NCI-H1694 treated with DMSO at 0.1 percent for 48 hours (cell line): ENCODE results near the gene POC1A.
"Not testable (repeated sequence)": the region's sequence is repeated elsewhere in the genome, so short reads cannot be mapped to it uniquely, and the experiment has no call there.

Experiments used
- DNase-seq: peaks from one replicate; lab custom pipeline; 2025; lab: John Stamatoyannopoulos, UW

Gene POC1A

GRCh38 chr3:52183786-52184445 is 29.7 kb upstream of the POC1A start:
- DNase-seq, result no peak

DNA sequence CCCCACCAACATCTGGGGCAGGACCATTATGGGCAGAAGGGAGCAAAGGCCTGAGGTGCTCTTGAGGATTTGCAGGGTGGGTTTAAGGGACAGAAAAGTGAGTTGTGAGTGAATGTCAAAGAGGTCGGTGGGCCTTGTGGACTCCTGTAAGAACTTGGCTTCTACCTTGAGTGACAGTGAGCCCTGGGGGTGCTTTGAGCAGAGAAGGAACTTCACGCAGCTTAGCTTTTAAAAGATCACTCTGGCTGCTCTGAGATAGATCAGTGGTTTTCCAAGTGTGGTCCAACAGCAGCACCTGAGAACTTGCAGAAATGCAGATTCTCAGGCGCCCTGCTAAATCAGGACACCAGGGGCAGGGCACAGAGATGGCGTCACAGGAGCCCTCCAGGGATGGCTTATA is 28.5 kb upstream of the POC1A start:
- no peak for DNase-seq

GRCh38 chr3:52182196-52182595 is 28.0 kb upstream of the POC1A start:
- DNase-seq, result no peak

DNA sequence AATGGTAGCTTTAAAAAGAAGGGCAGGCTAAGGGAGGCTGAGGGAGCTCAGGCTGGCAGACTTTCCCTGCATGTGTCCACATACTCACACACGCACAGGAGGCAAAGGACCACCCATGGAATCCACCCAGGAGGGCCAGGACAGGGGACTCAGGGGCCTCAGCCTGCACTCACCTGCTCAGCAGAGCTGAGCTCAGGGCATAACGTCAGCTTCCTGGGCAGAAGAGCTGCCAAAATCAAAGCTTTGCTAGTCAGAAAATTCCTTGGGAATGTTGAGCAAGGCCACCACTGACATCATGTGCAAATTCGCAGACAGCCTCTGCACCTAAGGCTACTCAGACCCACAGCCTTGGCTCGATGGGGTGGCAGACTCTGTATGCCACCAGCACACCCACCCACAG is 27.3 kb upstream of the POC1A start:
- DNase-seq, result no peak

DNA sequence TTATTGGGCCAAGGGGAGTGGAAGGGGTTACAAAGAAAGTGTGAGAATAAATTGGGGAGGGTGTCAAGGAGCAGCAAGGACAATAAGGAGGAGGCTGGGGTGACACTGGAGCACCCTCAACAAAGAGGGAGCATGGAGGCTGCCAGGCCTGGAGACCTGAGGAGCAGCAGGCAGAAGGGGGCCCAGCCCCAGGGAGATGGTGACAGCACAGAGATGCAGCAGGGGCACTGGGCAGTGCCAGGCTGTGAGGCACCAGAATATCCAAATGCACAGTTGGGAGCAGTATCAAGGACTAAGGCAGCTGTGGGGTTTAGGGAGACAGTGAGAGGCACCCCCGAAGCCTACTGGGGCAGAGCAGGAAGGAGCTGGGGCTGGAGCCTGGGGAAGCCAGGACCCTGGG is 24.3 kb upstream of the POC1A start:
- DNase-seq, result no peak

- not testable (repeated sequence) for DNase-seq
Observed at GRCh38 chr3:52178126-52178525, 23.9 kb upstream of the POC1A start.

DNA sequence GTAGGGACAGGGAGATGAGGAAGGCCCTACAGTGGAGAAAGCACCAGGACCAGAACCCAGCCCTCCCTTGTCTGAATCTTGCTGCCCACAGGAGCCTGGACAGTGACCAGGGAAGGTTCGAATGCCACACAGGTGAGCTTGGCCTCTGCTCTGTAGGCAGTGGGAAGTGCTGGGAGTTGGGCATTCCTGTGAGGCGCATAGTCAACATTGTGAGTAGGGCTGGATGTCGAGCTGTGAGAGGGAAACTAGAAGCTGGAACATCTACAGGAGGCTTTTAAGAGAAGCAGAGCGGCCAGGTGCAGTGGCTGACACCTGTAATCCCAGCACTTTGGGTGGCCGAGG is 23.4 kb upstream of the POC1A start:
- DNase-seq, result no peak

DNA sequence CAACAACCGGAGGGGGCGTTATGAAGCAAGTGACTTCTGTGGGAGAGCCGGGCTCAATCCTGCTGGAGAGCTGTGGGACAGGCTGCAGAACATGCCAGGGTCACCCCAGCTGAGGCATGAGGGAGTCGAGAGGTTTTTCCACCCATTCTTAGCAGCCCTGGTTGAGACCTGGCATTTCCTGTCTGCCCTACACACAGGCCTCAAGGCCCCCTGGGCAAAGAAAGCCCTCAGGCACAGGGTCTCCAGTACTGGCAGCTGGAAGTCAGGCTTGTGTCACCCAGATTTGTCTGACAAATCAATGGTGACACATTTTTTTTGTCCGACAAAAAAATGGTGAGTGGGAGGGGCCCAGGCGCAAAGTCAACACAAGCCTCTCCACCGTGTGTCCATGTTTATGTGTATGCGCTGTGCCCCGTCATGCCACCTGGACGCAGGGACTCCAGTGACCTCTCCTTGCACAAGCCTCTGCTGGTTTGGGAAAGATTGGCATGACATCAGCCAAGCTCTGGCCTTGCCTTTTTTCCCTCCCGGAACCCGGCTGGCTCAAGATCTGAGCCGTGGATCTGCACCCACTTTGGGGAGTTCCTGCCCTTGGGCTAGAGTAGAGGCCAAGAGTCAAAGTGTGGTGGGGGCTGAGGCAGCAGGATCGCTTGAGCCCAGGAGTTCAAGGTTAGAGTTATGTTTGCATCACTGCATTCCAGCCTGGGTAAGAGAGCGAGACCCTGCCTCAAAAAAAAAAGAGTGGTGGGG is 22.9 kb upstream of the POC1A start:
- no peak for DNase-seq

DNA sequence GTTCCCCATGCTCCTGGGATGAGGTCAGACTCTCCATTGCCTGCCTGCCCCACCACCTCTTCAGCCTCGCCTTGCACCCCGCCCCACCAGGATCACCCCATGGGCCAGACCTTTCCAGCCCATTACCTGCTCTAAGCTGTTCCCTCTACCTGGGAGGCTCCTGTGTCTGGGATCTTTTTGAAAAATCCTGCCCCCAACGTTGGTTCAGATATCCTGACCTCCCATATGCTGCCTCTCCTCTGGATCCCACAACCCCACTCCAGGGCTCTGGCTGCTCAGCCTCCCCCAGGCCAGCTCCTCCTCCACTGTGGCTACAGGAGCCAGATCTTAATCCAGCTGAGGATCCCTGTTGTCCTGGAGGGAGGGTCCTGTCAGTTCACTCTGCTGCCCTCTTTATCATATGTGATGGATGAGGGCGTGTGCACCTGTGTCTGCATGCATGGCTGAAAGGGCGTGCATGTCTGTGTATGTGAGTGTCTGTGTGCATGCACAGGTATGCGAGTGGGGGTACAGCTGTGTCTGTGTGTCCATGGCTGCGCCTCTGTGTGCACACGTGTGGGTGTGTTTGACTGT is 22.0 kb upstream of the POC1A start:
- no peak for DNase-seq

- no peak for DNase-seq
Observed at GRCh38 chr3:52175416-52176179, 21.4 kb upstream of the POC1A start.

DNA sequence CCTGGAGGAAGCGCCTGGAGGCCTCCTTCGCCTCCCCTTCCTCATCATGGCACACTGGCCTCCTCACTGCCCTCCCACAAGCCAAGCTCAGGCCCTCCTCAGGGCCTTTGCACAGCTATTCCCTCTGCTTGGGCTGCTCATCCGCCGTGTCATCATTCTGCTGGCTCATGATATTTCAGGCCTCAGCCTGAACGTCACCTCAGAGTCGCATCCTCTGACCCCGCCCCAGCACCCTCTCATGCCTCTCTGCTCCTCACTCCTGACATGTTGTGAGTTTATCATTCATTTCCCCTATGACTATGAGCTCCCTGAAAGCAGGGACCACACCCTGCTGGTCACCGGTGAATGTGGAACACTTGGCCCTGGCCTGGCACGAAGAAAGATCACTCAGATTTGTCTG is 20.7 kb upstream of the POC1A start:
- DNase-seq, result no peak

DNA sequence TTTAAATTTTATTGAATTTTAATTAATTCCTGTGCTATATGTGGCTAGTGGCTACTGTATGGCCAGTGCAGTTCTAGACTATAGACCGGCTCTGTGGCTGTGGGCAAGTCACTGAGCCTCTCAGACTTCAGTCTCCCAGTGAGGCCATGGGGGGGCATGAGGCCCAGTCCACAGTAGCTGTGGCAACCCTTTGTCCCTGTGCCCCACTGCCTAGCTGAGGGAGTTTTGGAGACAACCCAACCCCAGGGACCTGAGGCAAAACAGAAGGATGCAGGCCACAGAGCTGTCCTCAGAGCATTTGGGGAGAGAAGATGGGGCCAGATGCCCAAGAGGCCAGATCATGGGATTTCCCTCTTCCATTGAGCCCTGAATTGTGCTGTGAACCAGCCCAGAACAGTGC is 18.9 kb upstream of the POC1A start:
- no peak for DNase-seq

DNA sequence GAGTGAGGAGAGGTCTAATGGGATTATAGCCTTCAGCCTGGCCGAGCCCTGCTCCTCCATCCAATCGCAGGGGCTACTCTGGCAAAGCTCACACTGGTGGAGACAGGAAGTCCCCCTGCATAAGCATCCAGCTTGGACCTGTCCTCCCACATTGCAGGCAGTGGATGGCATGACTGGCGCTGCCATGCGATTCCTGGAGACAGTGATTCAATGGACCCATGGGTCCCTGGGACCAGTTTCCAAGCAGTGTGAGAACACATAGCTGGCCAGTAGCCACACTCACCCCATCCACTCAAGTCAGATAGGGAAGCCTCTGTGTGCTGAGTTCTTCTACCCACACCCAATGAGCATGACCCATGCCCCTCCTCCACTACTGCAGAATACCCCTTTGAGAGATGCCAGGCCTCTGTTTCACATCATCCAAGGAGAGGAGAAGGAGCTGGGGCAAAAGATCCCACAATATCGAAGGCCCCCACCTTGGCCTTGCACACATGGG is 18.1 kb upstream of the POC1A start:
- DNase-seq, result no peak

DNA sequence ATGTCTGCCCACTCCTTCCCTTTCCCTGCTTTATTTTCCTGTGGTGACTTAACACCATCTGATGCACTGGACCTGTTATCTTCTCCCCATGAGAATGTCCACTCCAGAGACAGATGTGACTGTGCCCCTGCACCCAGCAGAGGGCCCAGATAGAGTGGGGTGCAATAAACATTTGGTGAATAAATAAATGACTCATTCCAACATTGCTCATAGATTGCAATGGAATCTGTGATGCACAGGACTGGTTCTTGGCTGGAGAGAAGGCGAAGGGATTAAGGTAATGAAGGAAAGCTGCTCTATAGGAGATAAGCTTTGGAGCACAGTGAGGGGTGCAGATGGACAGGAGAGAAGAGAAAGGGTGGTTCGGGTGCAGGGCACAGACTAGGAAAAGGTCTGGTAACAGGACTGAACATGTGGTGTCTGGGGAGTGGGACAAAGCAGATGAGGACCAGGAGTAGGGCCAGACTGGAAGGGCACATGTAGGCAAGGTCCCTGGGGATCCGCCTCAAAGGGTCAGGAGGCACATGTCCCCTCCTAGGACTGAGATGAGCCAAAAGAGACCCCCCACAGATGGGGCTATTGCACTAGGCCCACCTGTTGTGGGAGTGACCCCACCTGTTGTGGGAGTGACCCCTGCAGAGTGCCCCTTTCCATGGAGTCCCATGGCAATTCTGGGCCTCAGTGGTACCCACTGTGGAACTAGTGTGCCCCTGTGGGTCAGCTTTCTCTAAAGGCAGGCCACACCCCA is 17.5 kb upstream of the POC1A start:
- DNase-seq, result no peak

GRCh38 chr3:52170217-52170616 is 16.0 kb upstream of the POC1A start:
- DNase-seq, result not testable (repeated sequence)

GRCh38 chr3:52167240-52167639 is 13.0 kb upstream of the POC1A start:
- no peak for DNase-seq

- DNase-seq, result no peak
Observed at GRCh38 chr3:52162250-52162872, 8.1 kb upstream of the POC1A start.

- DNase-seq, result no peak
Observed at GRCh38 chr3:52159503-52159902, 5.3 kb upstream of the POC1A start.

DNA sequence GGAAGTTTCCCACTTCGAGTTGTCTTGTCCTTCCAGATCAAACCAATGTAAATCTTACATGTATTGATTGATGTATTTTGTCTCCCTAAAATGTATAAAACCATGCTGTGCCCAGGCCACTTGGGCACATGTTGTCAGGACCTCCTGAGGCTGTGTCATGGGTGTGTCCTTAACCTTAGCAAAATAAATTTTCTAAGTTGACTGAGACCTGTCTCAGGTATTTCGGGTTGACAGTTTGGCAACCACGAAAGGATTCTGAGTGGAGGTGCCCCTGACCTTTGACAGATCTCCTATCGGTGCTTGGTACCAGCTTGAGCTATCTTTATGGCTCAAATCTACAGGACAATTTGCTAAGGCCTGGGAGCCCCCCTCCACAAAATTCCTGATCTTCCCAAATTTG is 1.7 kb upstream of the POC1A start:
- no peak for DNase-seq

DNA sequence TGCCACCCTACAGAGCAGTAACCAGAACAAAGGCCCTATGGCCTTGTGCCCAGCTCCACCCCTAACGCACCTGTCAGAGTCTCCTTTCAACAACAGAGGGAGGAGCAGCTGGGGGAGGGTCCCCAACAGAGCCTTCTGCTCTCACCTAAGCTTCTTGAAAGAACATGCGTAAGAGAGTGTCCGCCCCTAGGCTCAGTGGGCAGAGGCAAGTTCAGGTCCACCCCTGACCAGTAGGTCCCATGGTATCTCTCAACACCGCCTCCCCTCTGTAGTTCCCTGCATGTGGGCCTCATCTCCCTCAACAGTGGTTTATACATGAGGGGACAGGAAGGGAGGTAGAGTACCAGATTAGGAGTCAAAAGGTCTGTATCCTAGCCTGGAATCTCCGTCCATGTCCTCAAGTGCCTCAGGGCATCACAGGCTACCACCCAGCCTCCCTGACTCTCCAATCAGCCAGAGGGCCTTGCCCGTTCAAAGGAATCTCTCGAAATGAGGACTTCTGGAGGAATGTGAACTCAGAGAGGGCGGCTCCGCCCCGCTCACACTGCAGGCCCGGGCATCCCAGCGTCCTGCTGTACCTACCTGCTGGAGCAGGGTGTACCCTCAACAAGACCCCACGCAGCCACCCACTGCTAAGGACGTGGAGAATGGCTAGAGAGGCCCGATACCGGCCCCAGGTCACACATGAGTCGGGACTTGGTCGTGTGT is 680 bp downstream of the POC1A start:
- DNase-seq, result no peak

- not testable (repeated sequence) for DNase-seq
Observed at GRCh38 chr3:52151991-52152390, 2.2 kb downstream of the POC1A start.
